Embryonic facial prominence (tissue), 1 donor: ENCODE results near the gene PREX1.
"Not testable (repeated sequence)": the region's sequence is repeated elsewhere in the genome, so short reads cannot be mapped to it uniquely, and the experiment has no call there.

ENCODE experiments used
- DNase-seq: peaks from one replicate; pipeline ENCODE4 v3.0.0-alpha.2; 2016; ENCODE audit errors: extremely low spot score

Gene PREX1

GRCh38 chr20:48793776-48794175 is 34.0 kb downstream of the PREX1 start:
- DNase-seq = no peak

- DNase-seq = no peak
These were observed 36.1 kb downstream of the PREX1 start for GRCh38 chr20:48791666-48792071.

GRCh38 chr20:48791014-48791413 is 36.8 kb downstream of the PREX1 start:
- peak; percentile 44 for DNase-seq

- DNase-seq = no peak
These were observed 37.3 kb downstream of the PREX1 start for GRCh38 chr20:48790473-48791003.

GRCh38 chr20:48789781-48790472 is 37.9 kb downstream of the PREX1 start:
- DNase-seq = no peak

GRCh38 chr20:48789185-48789668 is 38.6 kb downstream of the PREX1 start:
- DNase-seq = no peak

GRCh38 chr20:48788486-48789072 is 39.2 kb downstream of the PREX1 start:
- DNase-seq = no peak

- no peak for DNase-seq
These were observed 39.9 kb downstream of the PREX1 start for GRCh38 chr20:48787861-48788375.

- DNase-seq = no peak
These were observed 40.7 kb downstream of the PREX1 start for GRCh38 chr20:48786951-48787705.

- DNase-seq = no peak
These were observed 42.0 kb downstream of the PREX1 start for GRCh38 chr20:48785801-48786200.

GRCh38 chr20:48785256-48785655 is 42.5 kb downstream of the PREX1 start:
- no peak for DNase-seq

GRCh38 chr20:48784273-48784641 is 43.5 kb downstream of the PREX1 start:
- DNase-seq = no peak

- no peak for DNase-seq
These were observed 44.1 kb downstream of the PREX1 start for GRCh38 chr20:48783533-48784272.

- no peak for DNase-seq
These were observed 44.9 kb downstream of the PREX1 start for GRCh38 chr20:48782901-48783308.

GRCh38 chr20:48782053-48782452 is 45.7 kb downstream of the PREX1 start:
- no peak for DNase-seq

- no peak for DNase-seq
These were observed 46.2 kb downstream of the PREX1 start for GRCh38 chr20:48781634-48782033.

- no peak for DNase-seq
These were observed 48.4 kb downstream of the PREX1 start for GRCh38 chr20:48779435-48779834.

- DNase-seq = no peak
These were observed 50.0 kb downstream of the PREX1 start for GRCh38 chr20:48777821-48778220.

GRCh38 chr20:48777005-48777404 is 50.8 kb downstream of the PREX1 start:
- DNase-seq = no peak

- no peak for DNase-seq
These were observed 51.5 kb downstream of the PREX1 start for GRCh38 chr20:48776306-48776705.

- DNase-seq = not testable (repeated sequence)
These were observed 52.3 kb downstream of the PREX1 start for GRCh38 chr20:48775545-48775944.

GRCh38 chr20:48774696-48775095 is 53.1 kb downstream of the PREX1 start:
- DNase-seq = no peak
